Uterus (tissue), 4 donors: ENCODE measurements around the gene MAD1L1. TPM values are rescaled to one million over a fixed set of nuclear protein-coding genes. Genes with fewer than 3 reads are reported as not detected.

Experiments
- DNase-seq, 2 donors: peaks; one replicate each; pipeline ENCODE4 v3.0.0-alpha.2; 2019 to 2020
- H3K27ac ChIP-seq, 2 donors: fragments of 200-600 bp; sonication (generic); 1 replicate in 1 of 2; 2 replicates in 1 of 2; pipeline ENCODE4 v1.5.1; 2016 to 2018
- H3K27me3 ChIP-seq, 2 donors: fragments of 200-600 bp; sonication (generic); one replicate each; pipeline ENCODE4 v1.5.1; 2018 to 2019; ENCODE audit warnings: control low read depth in 1 of 2
- H3K36me3 ChIP-seq, 2 donors: fragments of 200-600 bp; sonication (generic); one replicate each; pipeline ENCODE4 v1.5.1; 2019; ENCODE audit warnings: control low read depth in 1 of 2
- H3K4me1 ChIP-seq, 2 donors: fragments of 200-600 bp; sonication (generic); one replicate each; pipeline ENCODE4 v1.5.1; 2018 to 2019; ENCODE audit warnings: control low read depth in 1 of 2
- H3K4me3 ChIP-seq, 2 donors: fragments of 200-600 bp; sonication (generic); 1 replicate in 1 of 2; 2 replicates in 1 of 2; pipeline ENCODE4 v1.5.1; 2018 to 2019; ENCODE audit warnings: mild to moderate bottlenecking in 1 of 2
- H3K9me3 ChIP-seq, 2 donors: fragments of 200-600 bp; sonication (generic); one replicate each; pipeline ENCODE4 v1.5.1; 2019; ENCODE audit warnings: control low read depth in 1 of 2
- CTCF ChIP-seq, 4 experiments: fragments of 200-600 bp in 2 of 4; fragments of 450-650 bp in 2 of 4; sonication (generic) in 2 of 4; IDR thresholded peaks; one replicate each; pipeline ENCODE4 v1.5.1; 2016 to 2019; ENCODE audit warnings: antibody characterized with exemption in 4 of 4, mild to moderate bottlenecking in 2 of 4, moderate library complexity in 1 of 4
- POLR2A ChIP-seq, 2 donors: fragments of 450-650 bp; IDR thresholded peaks; one replicate each; pipeline ENCODE4 v1.6.1; 2016; ENCODE audit warnings: antibody characterized with exemption in 2 of 2, mild to moderate bottlenecking in 1 of 2, moderate library complexity in 1 of 2
- intact Hi-C: fragments of 100-400 bp; cut with DNase I; formaldehyde crosslinking; loops from one replicate; pipeline ENCODE4 v1.15.1; 2023; ENCODE audit warnings: low total_unique reads
- total RNA-seq, 4 donors: library from RNA; depleted of rRNA in 3 of 4; stranded (reverse); fragments of >200 nt in 3 of 4; gene quantifications; one replicate each; pipeline versions ENCODE4 v1.1.0 to v1.2.4, GENCODE V29; 2014 to 2023
- donor health status: DM: yes; HTN: yes; CAD: no.

Gene MAD1L1
- total RNA-seq, 4 donors from 2014 or later = 13.3 to 37.4 (median 33.1) TPM

GRCh38 chr7:2108501-2109250, 124.1 kb downstream of the MAD1L1 start:
- H3K9me3 ChIP-seq = no peaks in the 10 kb centered on the region
- no peaks in the 10 kb centered on the region for H3K36me3 ChIP-seq
- no peaks in the 10 kb centered on the region for H3K27me3 ChIP-seq
- no peak overlapping the region for H3K27ac ChIP-seq
- peaks cover 2 to 17% of the 10 kb centered on the region in 2 donors for H3K4me1 ChIP-seq
- H3K4me3 ChIP-seq = no peak overlapping the region
- DNase-seq = no peak
- TF ChIP-seq POLR2A (IDR thresholded peaks at IDR 0.05) (no peak), CTCF (IDR thresholded peaks at IDR 0.05) (no peak)
- intact Hi-C loops = no loop called here

- Histone ChIP-seq H3K27me3 (no peaks in the 10 kb centered on the region), H3K4me1 (peaks cover 5 to 22% of the 10 kb centered on the region in 2 donors), H3K36me3 (no peaks in the 10 kb centered on the region), H3K9me3 (no peaks in the 10 kb centered on the region), H3K4me3 (no peak overlapping the region), H3K27ac (no peak overlapping the region)
- no peak for TF ChIP-seq CTCF (IDR thresholded peaks at IDR 0.05)
- TF ChIP-seq POLR2A (IDR thresholded peaks at IDR 0.05) = no peak
- no peak for DNase-seq
- intact Hi-C loops = no loop called here
Observed at GRCh38 chr7:2108071-2108455, 124.7 kb downstream of the MAD1L1 start.

GRCh38 chr7:2107386-2108070, 125.2 kb downstream of the MAD1L1 start:
- Histone ChIP-seq H3K27me3 (no peaks in the 10 kb centered on the region), H3K36me3 (no peaks in the 10 kb centered on the region), H3K9me3 (no peaks in the 10 kb centered on the region), H3K4me1 (peaks cover 5 to 25% of the 10 kb centered on the region in 2 donors), H3K4me3 (no peak overlapping the region), H3K27ac (no peak overlapping the region)
- no peak for TF ChIP-seq CTCF (IDR thresholded peaks at IDR 0.05)
- TF ChIP-seq POLR2A (IDR thresholded peaks at IDR 0.05) = no peak
- intact Hi-C loops = no loop called here
- no peak for DNase-seq

GRCh38 chr7:2106924-2107323, 125.8 kb downstream of the MAD1L1 start:
- Histone ChIP-seq H3K9me3 (no peaks in the 10 kb centered on the region), H3K27ac (no peak overlapping the region), H3K4me3 (no peak overlapping the region), H3K4me1 (peaks cover 5 to 25% of the 10 kb centered on the region in 2 donors), H3K27me3 (no peaks in the 10 kb centered on the region), H3K36me3 (no peaks in the 10 kb centered on the region)
- intact Hi-C loops = no loop called here
- TF ChIP-seq CTCF (IDR thresholded peaks at IDR 0.05) (no peak), POLR2A (IDR thresholded peaks at IDR 0.05) (no peak)
- DNase-seq = peak in 1 of 2 donors; percentile 56

GRCh38 chr7:2106440-2106839, 126.3 kb downstream of the MAD1L1 start:
- Histone ChIP-seq H3K27me3 (no peaks in the 10 kb centered on the region), H3K36me3 (no peaks in the 10 kb centered on the region), H3K9me3 (no peaks in the 10 kb centered on the region), H3K4me3 (no peak overlapping the region), H3K27ac (no peak overlapping the region), H3K4me1 (peaks cover 5 to 25% of the 10 kb centered on the region in 2 donors)
- TF ChIP-seq POLR2A (IDR thresholded peaks at IDR 0.05) (no peak), CTCF (IDR thresholded peaks at IDR 0.05) (no peak)
- DNase-seq = no peak
- intact Hi-C loops = no loop called here
